GM12878 (cell line): ENCODE measurements around the gene FUT8. TPM values are rescaled to one million over a fixed set of nuclear protein-coding genes. Genes with fewer than 3 reads are reported as not detected.

Experiments used
- ATAC-seq: fragments of 200-7000 bp; cut with Tn5 transposase; 3 replicates; pipeline ENCODE4 v1.9.1; 2020; ENCODE audit warnings: mild to moderate bottlenecking, moderate library complexity
- BruUV-seq: library from RNA; stranded (reverse); fragments of 400-500 nt; replicated peaks from 2 replicates; lab custom pipeline; 2021; lab: Mats Ljungman, UMichigan
- CTCF ChIA-PET: fragments of 300-600 bp; sonication (Branson Sonifier 250); formaldehyde crosslinking; extraction: SDS; loops from one replicate; lab custom pipeline; 2021; ENCODE audit warnings: inconsistent platforms; lab: Yijun Ruan, JAX
- POLR2A ChIA-PET: fragments of 350-600 bp; formaldehyde crosslinking; extraction: SDS; loops from one replicate; lab custom pipeline; 2021; ENCODE audit warnings: inconsistent platforms; lab: Charles Lee
- RAD21 ChIA-PET: fragments of 300-600 bp; sonication (Branson Sonifier 250); formaldehyde crosslinking; loops from one replicate; lab custom pipeline; 2023; ENCODE audit warnings: antibody characterized with exemption; ENCODE audit not compliant: unreplicated experiment; lab: Charles Lee
- SMC1A ChIA-PET: fragments of 300-600 bp; sonication (Branson Sonifier 250); formaldehyde crosslinking; loops from one replicate; lab custom pipeline; 2023; ENCODE audit not compliant: unreplicated experiment, uncharacterized antibody; lab: Charles Lee
- DNase-seq: peaks from one replicate; pipeline ENCODE4 v3.0.0-alpha.2; 2011; ENCODE audit warnings: low read depth, low spot score
- FAIRE-seq: peaks from 3 replicates; lab custom pipeline; 2011; peaks lifted over from hg19 to GRCh38; lab: Jason Lieb, UNC
- H2AFZ ChIP-seq: 2 replicates; pipeline ENCODE4 v1.6.0; 2011; ENCODE audit warnings: low read depth, low read length, control low read depth; ENCODE audit not compliant: control insufficient read depth
- H3K27ac ChIP-seq: 2 replicates; pipeline ENCODE4 v1.5.1; 2011; ENCODE audit warnings: control low read depth; ENCODE audit not compliant: control insufficient read depth, insufficient read depth
- H3K27me3 ChIP-seq, 2 experiments: replicated peaks in 1 of 2; 2 replicates each; pipeline versions ENCODE4 v1.6.0 to v1.6.1; 2011; ENCODE audit warnings: low read length in 1 of 2; ENCODE audit not compliant: control insufficient read depth in 2 of 2, insufficient read depth in 2 of 2
- H3K36me3 ChIP-seq, 2 experiments: 2 replicates each; pipeline ENCODE4 v1.5.1; 2011; ENCODE audit warnings: low read length in 1 of 2; ENCODE audit not compliant: control insufficient read depth in 2 of 2, insufficient read depth in 2 of 2
- H3K4me1 ChIP-seq: 2 replicates; pipeline ENCODE4 v1.6.1; 2011; ENCODE audit warnings: mild to moderate bottlenecking, low read length, moderate library complexity, mixed read lengths; ENCODE audit not compliant: control insufficient read depth, insufficient read depth
- H3K4me2 ChIP-seq: 2 replicates; pipeline ENCODE4 v1.6.0; 2011; ENCODE audit warnings: control low read depth; ENCODE audit not compliant: control insufficient read depth, insufficient read depth
- H3K4me3 ChIP-seq: fragments of 200-600 bp; sonication (generic); 2 replicates; pipeline ENCODE4 v1.5.1; 2016
- H3K79me2 ChIP-seq: 2 replicates; pipeline ENCODE4 v1.6.0; 2011; ENCODE audit warnings: low read length; ENCODE audit not compliant: control insufficient read depth, insufficient read depth
- H3K9ac ChIP-seq: 2 replicates; pipeline ENCODE4 v1.8.0; 2011; ENCODE audit warnings: low read length, control low read depth, mixed read lengths; ENCODE audit not compliant: control insufficient read depth, insufficient read depth
- H3K9me3 ChIP-seq: replicated peaks from 3 replicates; pipeline ENCODE4 v1.5.1; 2011; ENCODE audit warnings: mild to moderate bottlenecking, low read length; ENCODE audit not compliant: control insufficient read depth, insufficient read depth
- H4K20me1 ChIP-seq: 2 replicates; pipeline ENCODE4 v1.6.0; 2011; ENCODE audit not compliant: control insufficient read depth, insufficient read depth
- BMI1 ChIP-seq: fragments of 450-650 bp; IDR thresholded peaks from 2 replicates; pipeline ENCODE4 v1.6.1; 2016; ENCODE audit warnings: mild to moderate bottlenecking, moderate library complexity, borderline replicate concordance
- CEBPZ ChIP-seq: fragments of 150-350 bp; IDR thresholded peaks from 2 replicates; pipeline ENCODE4 v1.6.1; 2016; ENCODE audit warnings: low read depth, low read length
- KDM1A ChIP-seq: fragments of 200-600 bp; sonication (generic); IDR thresholded peaks from 2 replicates; pipeline ENCODE4 v1.6.1; 2016; ENCODE audit warnings: borderline replicate concordance
- SUZ12 ChIP-seq: fragments of 200-600 bp; sonication (generic); IDR thresholded peaks from one replicate; pipeline ENCODE4 v1.6.1; 2018; ENCODE audit warnings: antibody characterized with exemption, mild to moderate bottlenecking; ENCODE audit not compliant: unreplicated experiment
- ZBTB40 ChIP-seq: fragments of 450-650 bp; IDR thresholded peaks from 2 replicates; pipeline ENCODE4 v1.6.1; 2016; ENCODE audit warnings: mild to moderate bottlenecking, moderate library complexity, borderline replicate concordance
- ZNF207 ChIP-seq: fragments of 450-650 bp; IDR thresholded peaks from 2 replicates; pipeline ENCODE4 v1.6.1; 2014; ENCODE audit warnings: antibody characterized with exemption, mild to moderate bottlenecking, borderline replicate concordance
- WGBS: methylation state at CpG from one replicate; pipeline ENCODE4 v1.1.6; 2016; ENCODE audit warnings: low lambda C conversion rate; ENCODE audit not compliant: insufficient replicate concordance, insufficient coverage; ENCODE audit errors: missing lambda C conversion rate; 5-methylcytosine and 5-hydroxymethylcytosine counted together
- in situ Hi-C: fragments of 300-500 bp; cut with MboI; formaldehyde crosslinking; loops from 9 replicates; pipeline ENCODE4 v1.14.3; 2018; ENCODE audit warnings: mixed read lengths
- intact Hi-C: fragments of 100-400 bp; cut with micrococcal nuclease; formaldehyde crosslinking; loops from one replicate; pipeline ENCODE4 v1.14.2; 2022; ENCODE audit not compliant: unreplicated experiment
- polyA plus RNA-seq, 11 experiments: library from polyadenylated mRNA; depleted of rRNA in 4 of 11; unstranded in 6 of 11; stranded (reverse) in 5 of 11; fragments of >200 nt; fragmentation: Nextera tagmentation in 4 of 11; fragmentation: Illumina TruSeq in 1 of 11; extraction: Ambion mirVana in 4 of 11; extraction: Trizol in 1 of 11; gene quantifications; 1 replicate in 1 of 11; 2 replicates in 10 of 11; pipeline versions ENCODE4 v1.2.1 to v1.2.3, GENCODE V29; 2011 to 2016; ENCODE audit warnings: inconsistent platforms in 2 of 11, missing spikeins in 2 of 11, low read depth in 1 of 11
- total RNA-seq, 4 experiments: library from RNA; depleted of rRNA in 3 of 4; stranded (reverse); fragments of >200 nt in 3 of 4; fragmentation: Illumina TruSeq in 1 of 4; extraction: Trizol in 1 of 4; gene quantifications; 2 replicates each; pipeline versions ENCODE4 v1.2.1 to v1.2.3, GENCODE V29; 2013 to 2021
- TF ChIP-seq, protein P1 (sequence below): fragments of 450-650 bp; formaldehyde crosslinking; IDR thresholded peaks from 2 replicates; pipeline ENCODE4 v1.4.0; 2020; ENCODE audit warnings: mild to moderate bottlenecking, moderate library complexity
- TF ChIP-seq, protein P2 (sequence below): fragments of 450-650 bp; conservative IDR thresholded peaks from 2 replicates; pipeline ENCODE4 v1.6.1; 2017; ENCODE audit warnings: mild to moderate bottlenecking, moderate library complexity

The FUT8 gene
- total and polyA plus RNA-seq, 10 of the 15 experiments (the other 5 are each of a cell fraction or from before 2014, with no cell fraction given) = 21.3 to 106 (median 66.3) TPM

DNA sequence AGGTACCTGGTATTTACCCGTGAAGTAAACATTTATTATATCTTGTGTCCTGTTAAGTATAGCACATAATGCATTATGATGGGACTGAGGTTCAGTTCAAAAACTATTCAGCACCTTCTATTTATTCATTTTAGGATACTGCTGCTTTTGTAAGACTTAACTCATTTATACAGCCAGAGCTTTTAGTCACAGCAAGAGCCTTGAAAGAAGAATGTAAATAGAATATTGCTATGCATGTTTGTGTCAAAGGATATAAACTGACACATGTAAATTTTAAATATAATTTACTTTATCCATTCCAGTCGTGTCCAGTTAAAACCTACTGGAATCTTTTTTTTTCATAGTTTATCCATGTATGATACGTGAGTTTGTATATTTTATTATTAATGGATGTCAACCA is 168.8 kb downstream of the FUT8 start (continued):
- no peak for TF ChIP-seq CEBPZ
- TF ChIP-seq ZBTB40 = no peak

DNA sequence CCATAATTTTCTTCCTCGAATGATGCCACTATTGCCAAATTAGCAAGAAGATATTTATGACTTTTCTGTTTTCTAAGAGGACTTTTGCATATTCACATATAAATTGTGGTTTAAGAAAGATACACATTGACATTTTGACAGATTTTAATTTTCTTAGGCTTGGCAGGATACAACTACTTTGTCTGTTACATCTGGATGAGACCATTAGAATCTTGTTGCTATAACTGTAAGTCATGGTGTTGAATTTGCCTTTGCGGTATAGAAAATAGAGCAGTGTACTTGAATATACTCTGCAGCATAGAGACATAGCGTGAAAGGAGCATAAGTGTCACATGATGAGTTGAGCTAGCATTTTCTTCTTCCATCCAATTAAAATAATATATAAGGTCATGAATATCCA is 169.3 kb downstream of the FUT8 start:
- ChIA-PET RAD21 (no interaction called here), POLR2A (no interaction called here), CTCF (interaction anchor here (1.2 kb wide), 1 partner anchor 9 kb away, joined by 5 read pairs; no protein-coding TSS in a partner anchor), SMC1A (interaction anchor here (1.2 kb wide), 1 partner anchor 166 kb away, joined by 5 read pairs; no protein-coding TSS in a partner anchor)
- peaks cover 3% of the 10 kb centered on the region for H3K79me2 ChIP-seq
- no peak overlapping the region for H3K27ac ChIP-seq
- H3K9ac ChIP-seq = no peak overlapping the region
- BruUV-seq = no TSS peak
- in situ Hi-C loops (no loop called here), intact Hi-C loops (no loop called here)
- WGBS = 99% methylated on average over 3 of the region's 3 CpGs
- DNase-seq = no peak
- ATAC-seq = no peak
- no peaks in the 10 kb centered on the region for H3K27me3 ChIP-seq
- no peaks in the 10 kb centered on the region; a peak in 1 of 4 replicates for H3K36me3 ChIP-seq
- H2AFZ ChIP-seq = no peak overlapping the region
- no peak overlapping the region for H3K4me2 ChIP-seq
- H3K4me1 ChIP-seq = no peaks in the 10 kb centered on the region
- H3K4me3 ChIP-seq = no peak overlapping the region
- H4K20me1 ChIP-seq = no peaks in the 10 kb centered on the region
- H3K9me3 ChIP-seq = no peaks in the 10 kb centered on the region
- FAIRE-seq = no peak
- TF ChIP-seq ZNF207 (no peak), SUZ12 (no peak), BMI1 (no peak), KDM1A (no peak)
- TF ChIP-seq, protein P1, sequence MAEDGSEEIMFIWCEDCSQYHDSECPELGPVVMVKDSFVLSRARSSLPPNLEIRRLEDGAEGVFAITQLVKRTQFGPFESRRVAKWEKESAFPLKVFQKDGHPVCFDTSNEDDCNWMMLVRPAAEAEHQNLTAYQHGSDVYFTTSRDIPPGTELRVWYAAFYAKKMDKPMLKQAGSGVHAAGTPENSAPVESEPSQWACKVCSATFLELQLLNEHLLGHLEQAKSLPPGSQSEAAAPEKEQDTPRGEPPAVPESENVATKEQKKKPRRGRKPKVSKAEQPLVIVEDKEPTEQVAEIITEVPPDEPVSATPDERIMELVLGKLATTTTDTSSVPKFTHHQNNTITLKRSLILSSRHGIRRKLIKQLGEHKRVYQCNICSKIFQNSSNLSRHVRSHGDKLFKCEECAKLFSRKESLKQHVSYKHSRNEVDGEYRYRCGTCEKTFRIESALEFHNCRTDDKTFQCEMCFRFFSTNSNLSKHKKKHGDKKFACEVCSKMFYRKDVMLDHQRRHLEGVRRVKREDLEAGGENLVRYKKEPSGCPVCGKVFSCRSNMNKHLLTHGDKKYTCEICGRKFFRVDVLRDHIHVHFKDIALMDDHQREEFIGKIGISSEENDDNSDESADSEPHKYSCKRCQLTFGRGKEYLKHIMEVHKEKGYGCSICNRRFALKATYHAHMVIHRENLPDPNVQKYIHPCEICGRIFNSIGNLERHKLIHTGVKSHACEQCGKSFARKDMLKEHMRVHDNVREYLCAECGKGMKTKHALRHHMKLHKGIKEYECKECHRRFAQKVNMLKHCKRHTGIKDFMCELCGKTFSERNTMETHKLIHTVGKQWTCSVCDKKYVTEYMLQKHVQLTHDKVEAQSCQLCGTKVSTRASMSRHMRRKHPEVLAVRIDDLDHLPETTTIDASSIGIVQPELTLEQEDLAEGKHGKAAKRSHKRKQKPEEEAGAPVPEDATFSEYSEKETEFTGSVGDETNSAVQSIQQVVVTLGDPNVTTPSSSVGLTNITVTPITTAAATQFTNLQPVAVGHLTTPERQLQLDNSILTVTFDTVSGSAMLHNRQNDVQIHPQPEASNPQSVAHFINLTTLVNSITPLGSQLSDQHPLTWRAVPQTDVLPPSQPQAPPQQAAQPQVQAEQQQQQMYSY (CRISPR knock-in tag) = no peak
- TF ChIP-seq, protein P2, sequence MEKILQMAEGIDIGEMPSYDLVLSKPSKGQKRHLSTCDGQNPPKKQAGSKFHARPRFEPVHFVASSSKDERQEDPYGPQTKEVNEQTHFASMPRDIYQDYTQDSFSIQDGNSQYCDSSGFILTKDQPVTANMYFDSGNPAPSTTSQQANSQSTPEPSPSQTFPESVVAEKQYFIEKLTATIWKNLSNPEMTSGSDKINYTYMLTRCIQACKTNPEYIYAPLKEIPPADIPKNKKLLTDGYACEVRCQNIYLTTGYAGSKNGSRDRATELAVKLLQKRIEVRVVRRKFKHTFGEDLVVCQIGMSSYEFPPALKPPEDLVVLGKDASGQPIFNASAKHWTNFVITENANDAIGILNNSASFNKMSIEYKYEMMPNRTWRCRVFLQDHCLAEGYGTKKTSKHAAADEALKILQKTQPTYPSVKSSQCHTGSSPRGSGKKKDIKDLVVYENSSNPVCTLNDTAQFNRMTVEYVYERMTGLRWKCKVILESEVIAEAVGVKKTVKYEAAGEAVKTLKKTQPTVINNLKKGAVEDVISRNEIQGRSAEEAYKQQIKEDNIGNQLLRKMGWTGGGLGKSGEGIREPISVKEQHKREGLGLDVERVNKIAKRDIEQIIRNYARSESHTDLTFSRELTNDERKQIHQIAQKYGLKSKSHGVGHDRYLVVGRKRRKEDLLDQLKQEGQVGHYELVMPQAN = no peak
